GM12878 (cell line): ENCODE measurements around the gene RADIL. TPM values are rescaled to one million over a fixed set of nuclear protein-coding genes. Genes with fewer than 3 reads are reported as not detected.
A peak's percentile ranks its signal among the peaks of the same experiment; 100 is the strongest.

Source experiments
- ATAC-seq: fragments of 200-7000 bp; cut with Tn5 transposase; 3 replicates; pipeline ENCODE4 v1.9.1; 2020; ENCODE audit warnings: mild to moderate bottlenecking, moderate library complexity
- BruUV-seq: library from RNA; stranded (reverse); fragments of 400-500 nt; replicated peaks from 2 replicates; lab custom pipeline; 2021; lab: Mats Ljungman, UMichigan
- CTCF ChIA-PET: fragments of 300-600 bp; sonication (Branson Sonifier 250); formaldehyde crosslinking; extraction: SDS; loops from one replicate; lab custom pipeline; 2021; ENCODE audit warnings: inconsistent platforms; lab: Yijun Ruan, JAX
- POLR2A ChIA-PET: fragments of 350-600 bp; formaldehyde crosslinking; extraction: SDS; loops from one replicate; lab custom pipeline; 2021; ENCODE audit warnings: inconsistent platforms; lab: Charles Lee
- RAD21 ChIA-PET: fragments of 300-600 bp; sonication (Branson Sonifier 250); formaldehyde crosslinking; loops from one replicate; lab custom pipeline; 2023; ENCODE audit warnings: antibody characterized with exemption; ENCODE audit not compliant: unreplicated experiment; lab: Charles Lee
- SMC1A ChIA-PET: fragments of 300-600 bp; sonication (Branson Sonifier 250); formaldehyde crosslinking; loops from one replicate; lab custom pipeline; 2023; ENCODE audit not compliant: unreplicated experiment, uncharacterized antibody; lab: Charles Lee
- DNase-seq: peaks from one replicate; pipeline ENCODE4 v3.0.0-alpha.2; 2011; ENCODE audit warnings: low read depth, low spot score
- FAIRE-seq: peaks from 3 replicates; lab custom pipeline; 2011; peaks lifted over from hg19 to GRCh38; lab: Jason Lieb, UNC
- H2AFZ ChIP-seq: 2 replicates; pipeline ENCODE4 v1.6.0; 2011; ENCODE audit warnings: low read depth, low read length, control low read depth; ENCODE audit not compliant: control insufficient read depth
- H3K27ac ChIP-seq: 2 replicates; pipeline ENCODE4 v1.5.1; 2011; ENCODE audit warnings: control low read depth; ENCODE audit not compliant: control insufficient read depth, insufficient read depth
- H3K27me3 ChIP-seq, 2 experiments: replicated peaks in 1 of 2; 2 replicates each; pipeline versions ENCODE4 v1.6.0 to v1.6.1; 2011; ENCODE audit warnings: low read length in 1 of 2; ENCODE audit not compliant: control insufficient read depth in 2 of 2, insufficient read depth in 2 of 2
- H3K36me3 ChIP-seq, 2 experiments: 2 replicates each; pipeline ENCODE4 v1.5.1; 2011; ENCODE audit warnings: low read length in 1 of 2; ENCODE audit not compliant: control insufficient read depth in 2 of 2, insufficient read depth in 2 of 2
- H3K4me1 ChIP-seq: 2 replicates; pipeline ENCODE4 v1.6.1; 2011; ENCODE audit warnings: mild to moderate bottlenecking, low read length, moderate library complexity, mixed read lengths; ENCODE audit not compliant: control insufficient read depth, insufficient read depth
- H3K4me2 ChIP-seq: 2 replicates; pipeline ENCODE4 v1.6.0; 2011; ENCODE audit warnings: control low read depth; ENCODE audit not compliant: control insufficient read depth, insufficient read depth
- H3K4me3 ChIP-seq: fragments of 200-600 bp; sonication (generic); 2 replicates; pipeline ENCODE4 v1.5.1; 2016
- H3K79me2 ChIP-seq: 2 replicates; pipeline ENCODE4 v1.6.0; 2011; ENCODE audit warnings: low read length; ENCODE audit not compliant: control insufficient read depth, insufficient read depth
- H3K9ac ChIP-seq: 2 replicates; pipeline ENCODE4 v1.8.0; 2011; ENCODE audit warnings: low read length, control low read depth, mixed read lengths; ENCODE audit not compliant: control insufficient read depth, insufficient read depth
- H3K9me3 ChIP-seq: replicated peaks from 3 replicates; pipeline ENCODE4 v1.5.1; 2011; ENCODE audit warnings: mild to moderate bottlenecking, low read length; ENCODE audit not compliant: control insufficient read depth, insufficient read depth
- H4K20me1 ChIP-seq: 2 replicates; pipeline ENCODE4 v1.6.0; 2011; ENCODE audit not compliant: control insufficient read depth, insufficient read depth
- WGBS: methylation state at CpG from one replicate; pipeline ENCODE4 v1.1.6; 2016; ENCODE audit warnings: low lambda C conversion rate; ENCODE audit not compliant: insufficient replicate concordance, insufficient coverage; ENCODE audit errors: missing lambda C conversion rate; 5-methylcytosine and 5-hydroxymethylcytosine counted together
- in situ Hi-C: fragments of 300-500 bp; cut with MboI; formaldehyde crosslinking; loops from 9 replicates; pipeline ENCODE4 v1.14.3; 2018; ENCODE audit warnings: mixed read lengths
- intact Hi-C: fragments of 100-400 bp; cut with micrococcal nuclease; formaldehyde crosslinking; loops from one replicate; pipeline ENCODE4 v1.14.2; 2022; ENCODE audit not compliant: unreplicated experiment
- polyA plus RNA-seq, 11 experiments: library from polyadenylated mRNA; depleted of rRNA in 4 of 11; unstranded in 6 of 11; stranded (reverse) in 5 of 11; fragments of >200 nt; fragmentation: Nextera tagmentation in 4 of 11; fragmentation: Illumina TruSeq in 1 of 11; extraction: Ambion mirVana in 4 of 11; extraction: Trizol in 1 of 11; gene quantifications; 1 replicate in 1 of 11; 2 replicates in 10 of 11; pipeline versions ENCODE4 v1.2.1 to v1.2.3, GENCODE V29; 2011 to 2016; ENCODE audit warnings: inconsistent platforms in 2 of 11, missing spikeins in 2 of 11, low read depth in 1 of 11
- total RNA-seq, 4 experiments: library from RNA; depleted of rRNA in 3 of 4; stranded (reverse); fragments of >200 nt in 3 of 4; fragmentation: Illumina TruSeq in 1 of 4; extraction: Trizol in 1 of 4; gene quantifications; 2 replicates each; pipeline versions ENCODE4 v1.2.1 to v1.2.3, GENCODE V29; 2013 to 2021
- TF ChIP-seq, protein P1 (sequence below): IDR thresholded peaks from 2 replicates; pipeline ENCODE4 v1.6.1; 2011; ENCODE audit warnings: borderline replicate concordance, low read depth, mild to moderate bottlenecking, moderate library complexity, low read length; ENCODE audit not compliant: insufficient read depth, poor library complexity, severe bottlenecking
- TF ChIP-seq, protein P2 (sequence below): fragments of 450-650 bp; formaldehyde crosslinking; IDR thresholded peaks from 2 replicates; pipeline ENCODE4 v1.4.0; 2022; ENCODE audit warnings: mild to moderate bottlenecking, moderate library complexity

The RADIL gene
- total and polyA plus RNA-seq, 10 of the 15 experiments (the other 5 are each of a cell fraction or from before 2014, with no cell fraction given), result 0.05 to 0.06 TPM; not detected in 8

DNA sequence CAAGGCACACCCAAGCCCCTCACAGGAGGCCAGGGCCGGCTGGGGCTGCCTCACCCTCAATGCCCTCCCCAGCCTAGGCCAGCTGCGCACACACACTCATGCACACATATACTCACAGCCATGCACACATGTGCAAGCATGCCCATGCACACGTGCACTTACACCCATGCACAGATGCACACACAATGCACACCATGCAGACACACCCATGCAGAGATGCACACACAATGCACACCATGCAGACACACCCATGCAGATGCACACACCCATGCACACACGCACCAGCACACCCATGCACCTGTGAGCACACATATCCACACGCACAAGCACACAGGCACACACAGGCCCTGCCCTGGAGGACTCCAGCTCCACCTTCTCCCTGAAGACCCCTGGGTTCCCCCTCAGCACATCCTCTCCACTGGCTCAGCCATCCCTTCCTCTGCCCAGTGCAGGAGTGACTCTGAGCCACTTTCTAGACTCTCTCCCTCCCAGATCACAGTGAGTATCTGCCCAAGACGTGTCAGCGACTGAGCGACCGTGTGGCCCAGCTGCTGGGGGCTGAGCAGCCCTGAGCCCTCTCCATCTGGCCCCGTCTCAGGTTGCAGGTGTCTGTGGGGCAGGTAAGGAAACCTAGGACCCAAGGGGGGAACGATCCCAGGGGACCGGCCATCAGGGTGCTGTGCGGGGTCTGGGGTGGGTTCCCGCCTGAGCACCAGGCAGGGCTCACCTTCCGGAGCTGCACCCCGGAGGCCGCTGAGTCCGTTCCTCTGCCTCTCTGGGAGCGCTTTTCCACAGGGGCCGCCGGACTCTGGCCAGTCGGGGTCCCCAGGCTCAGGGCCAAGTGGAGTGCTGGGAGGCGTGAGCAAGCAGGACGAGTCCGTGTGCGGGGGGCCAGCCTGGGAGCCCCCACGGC, 82.3 kb downstream of the RADIL start:
- FAIRE-seq (no peak), ATAC-seq (peak; percentile 15; the same call in 2 of the 3 replicates)
- ChIA-PET SMC1A (no interaction called here), RAD21 (no interaction called here), POLR2A (no interaction called here)
- in situ Hi-C loops, result no loop called here
- H3K79me2 ChIP-seq, result no peaks in the 10 kb centered on the region
- H4K20me1 ChIP-seq, result no peaks in the 10 kb centered on the region
- H3K4me1 ChIP-seq, result no peaks in the 10 kb centered on the region
- no peaks in the 10 kb centered on the region for H3K27me3 ChIP-seq
- H3K4me2 ChIP-seq, result no peak overlapping the region
- no peak overlapping the region for H2AFZ ChIP-seq
- no peak overlapping the region for H3K27ac ChIP-seq
- TF ChIP-seq, protein P1, sequence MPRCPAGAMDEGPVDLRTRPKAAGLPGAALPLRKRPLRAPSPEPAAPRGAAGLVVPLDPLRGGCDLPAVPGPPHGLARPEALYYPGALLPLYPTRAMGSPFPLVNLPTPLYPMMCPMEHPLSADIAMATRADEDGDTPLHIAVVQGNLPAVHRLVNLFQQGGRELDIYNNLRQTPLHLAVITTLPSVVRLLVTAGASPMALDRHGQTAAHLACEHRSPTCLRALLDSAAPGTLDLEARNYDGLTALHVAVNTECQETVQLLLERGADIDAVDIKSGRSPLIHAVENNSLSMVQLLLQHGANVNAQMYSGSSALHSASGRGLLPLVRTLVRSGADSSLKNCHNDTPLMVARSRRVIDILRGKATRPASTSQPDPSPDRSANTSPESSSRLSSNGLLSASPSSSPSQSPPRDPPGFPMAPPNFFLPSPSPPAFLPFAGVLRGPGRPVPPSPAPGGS, result peak; percentile 89
- TF ChIP-seq, protein P2, sequence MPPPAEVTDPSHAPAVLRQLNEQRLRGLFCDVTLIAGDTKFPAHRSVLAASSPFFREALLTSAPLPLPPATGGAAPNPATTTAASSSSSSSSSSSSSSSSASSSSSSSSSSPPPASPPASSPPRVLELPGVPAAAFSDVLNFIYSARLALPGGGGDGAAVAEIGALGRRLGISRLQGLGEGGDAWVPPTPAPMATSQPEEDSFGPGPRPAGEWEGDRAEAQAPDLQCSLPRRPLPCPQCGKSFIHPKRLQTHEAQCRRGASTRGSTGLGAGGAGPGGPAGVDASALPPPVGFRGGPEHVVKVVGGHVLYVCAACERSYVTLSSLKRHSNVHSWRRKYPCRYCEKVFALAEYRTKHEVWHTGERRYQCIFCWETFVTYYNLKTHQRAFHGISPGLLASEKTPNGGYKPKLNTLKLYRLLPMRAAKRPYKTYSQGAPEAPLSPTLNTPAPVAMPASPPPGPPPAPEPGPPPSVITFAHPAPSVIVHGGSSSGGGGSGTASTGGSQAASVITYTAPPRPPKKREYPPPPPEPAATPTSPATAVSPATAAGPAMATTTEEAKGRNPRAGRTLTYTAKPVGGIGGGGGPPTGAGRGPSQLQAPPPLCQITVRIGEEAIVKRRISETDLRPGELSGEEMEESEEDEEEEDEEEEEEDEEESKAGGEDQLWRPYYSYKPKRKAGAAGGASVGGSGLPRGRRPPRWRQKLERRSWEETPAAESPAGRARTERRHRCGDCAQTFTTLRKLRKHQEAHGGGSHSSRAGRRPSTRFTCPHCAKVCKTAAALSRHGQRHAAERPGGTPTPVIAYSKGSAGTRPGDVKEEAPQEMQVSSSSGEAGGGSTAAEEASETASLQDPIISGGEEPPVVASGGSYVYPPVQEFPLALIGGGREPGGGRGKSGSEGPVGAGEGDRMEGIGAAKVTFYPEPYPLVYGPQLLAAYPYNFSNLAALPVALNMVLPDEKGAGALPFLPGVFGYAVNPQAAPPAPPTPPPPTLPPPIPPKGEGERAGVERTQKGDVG (CRISPR knock-in tag), result no peak
- TF ChIP-seq, all 136 proteins: peak for 1
- Histone ChIP-seq H3K4me3 (no peak overlapping the region), H3K9ac (no peak overlapping the region), H3K9me3 (no peaks in the 10 kb centered on the region), H3K36me3 (no peaks in the 10 kb centered on the region)
- DNase-seq, result no peak
- intact Hi-C loops, result no loop called here
- CTCF ChIA-PET, result interaction anchor here (0.7 to 5.2 kb wide), 2 partner anchors 50 to 284 kb away, joined by 4 to 30 read pairs; no protein-coding TSS in a partner anchor
- WGBS, result 66% methylated on average over 27 of the region's 27 CpGs
- no TSS peak for BruUV-seq
